GM12891 (cell line): Measurements from ENCODE around the gene ENTPD5.

ENCODE experiments used
- PAX5 ChIP-seq: IDR thresholded peaks from 2 replicates; pipeline ENCODE4 v1.6.1; 2011; ENCODE audit warnings: low read length, moderate library complexity, mild to moderate bottlenecking; ENCODE audit not compliant: insufficient read depth, severe bottlenecking
- POLR2A ChIP-seq: IDR thresholded peaks from 2 replicates; pipeline ENCODE4 v1.6.1; 2011; ENCODE audit warnings: low read depth, low read length, control low read depth
- POLR2AphosphoS5 ChIP-seq: IDR thresholded peaks from 2 replicates; pipeline ENCODE4 v1.6.1; 2011; ENCODE audit warnings: low read depth, low read length, control low read depth
- POU2F2 ChIP-seq: IDR thresholded peaks from 2 replicates; pipeline ENCODE4 v1.6.1; 2011; ENCODE audit warnings: low read depth, mild to moderate bottlenecking, control low read depth, low read length, moderate library complexity
- SPI1 ChIP-seq: IDR thresholded peaks from 2 replicates; pipeline ENCODE4 v1.6.1; 2011; ENCODE audit warnings: low read depth, low read length, control low read depth
- TAF1 ChIP-seq: IDR thresholded peaks from 2 replicates; pipeline ENCODE4 v1.6.1; 2011; ENCODE audit warnings: low read depth, low read length, control low read depth

DNA sequence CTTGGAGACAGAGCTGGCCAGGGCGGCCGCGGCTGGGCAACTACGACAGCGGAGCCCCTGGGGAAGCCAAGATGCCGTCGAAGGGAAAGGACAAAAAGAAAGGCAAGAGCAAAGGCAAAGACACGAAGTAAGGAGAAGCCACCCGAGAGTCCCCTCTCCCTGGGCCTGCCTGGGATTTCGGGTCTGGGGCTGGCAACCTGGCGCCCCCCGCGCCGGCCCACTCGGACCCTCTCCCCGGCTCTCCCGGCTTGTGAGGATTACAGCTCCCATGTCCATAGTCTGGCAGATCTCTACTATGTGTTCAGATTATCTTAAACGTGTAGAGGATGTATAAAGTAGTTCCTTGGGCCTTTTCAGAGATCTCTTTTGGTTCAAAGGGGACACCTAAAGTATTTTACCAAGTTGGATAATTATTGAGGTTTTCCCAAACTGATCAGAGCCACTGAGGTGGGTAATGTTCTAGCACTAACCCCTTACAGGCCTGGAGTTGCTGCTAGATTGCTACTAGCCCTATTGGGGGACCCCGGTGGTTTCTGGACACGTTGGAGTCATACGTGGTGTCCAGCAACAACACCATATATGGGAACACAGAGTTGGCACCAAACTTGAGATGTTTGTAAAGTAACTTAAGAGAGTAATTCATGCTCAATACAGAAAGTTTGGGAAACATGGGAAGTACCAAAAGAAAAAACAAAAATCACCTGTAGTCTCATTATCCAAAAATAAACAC is 485 bp upstream of the ENTPD5 start:
- no peak for TF ChIP-seq POLR2AphosphoS5
- TF ChIP-seq POLR2A, result no peak
- TF ChIP-seq TAF1, result no peak
- TF ChIP-seq POU2F2, result 0 out of 2 replicates have a peak, but pooled peaks have one; percentile 17
- TF ChIP-seq SPI1, result no peak
- no peak for TF ChIP-seq PAX5
